GM11168 (cell line): ENCODE data around the gene KIFC1.
"Not testable (repeated sequence)": the region's sequence is repeated elsewhere in the genome, so short reads cannot be mapped to it uniquely, and the experiment has no call there.

Experiments used
- in situ Hi-C: fragments of 300-500 bp; cut with MboI; formaldehyde crosslinking; loops from one replicate; pipeline ENCODE4 v1.12.0; 2022; ENCODE audit warnings: low sequenced_read_pairs; ENCODE audit not compliant: unreplicated experiment

KIFC1 gene

DNA sequence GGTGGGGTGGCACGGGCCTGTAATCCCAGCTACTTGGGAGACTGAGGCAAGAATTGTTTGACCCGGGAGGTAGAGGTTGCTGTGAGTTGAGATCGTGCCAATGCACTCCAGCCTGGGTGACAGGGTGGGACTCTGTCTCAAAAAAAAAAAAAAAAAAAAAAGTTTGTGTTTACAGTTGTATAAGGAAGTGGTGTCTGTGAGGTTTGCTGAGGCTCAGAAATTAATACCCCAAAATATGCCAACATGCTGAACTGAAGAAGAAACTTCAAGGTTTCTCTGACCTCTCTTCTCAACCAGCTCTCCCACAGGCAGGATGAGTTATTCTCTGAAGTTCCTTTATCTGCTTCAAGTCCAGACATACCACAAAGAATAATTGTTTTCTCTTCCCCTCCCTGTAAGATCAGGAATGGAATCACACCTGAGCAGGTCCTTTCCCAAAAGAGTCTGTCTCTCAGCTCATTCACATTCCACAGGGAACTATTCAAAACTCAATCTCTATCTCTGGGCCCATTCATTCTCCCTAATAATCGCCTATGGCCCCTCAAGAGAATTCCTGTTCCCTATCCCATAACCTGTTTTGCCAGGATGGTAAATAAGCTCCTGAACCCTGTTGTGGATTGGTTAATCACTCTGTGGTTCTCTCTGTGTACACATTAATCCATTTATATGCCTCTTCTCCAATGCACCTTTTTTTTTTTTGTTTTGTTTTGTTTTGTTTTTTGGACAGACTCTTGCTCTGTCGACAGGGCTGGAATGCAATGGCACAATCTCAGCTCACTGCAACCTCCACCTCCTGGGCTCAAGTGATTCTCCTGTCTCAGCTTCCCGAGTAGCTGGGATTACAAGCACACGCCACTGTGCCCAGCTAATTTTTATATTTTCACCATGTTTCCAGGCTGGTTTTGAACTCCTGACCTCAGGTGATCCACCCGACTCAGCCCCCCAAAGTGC, 17.4 kb upstream of the KIFC1 start:
- in situ Hi-C loops = no loop called here

DNA sequence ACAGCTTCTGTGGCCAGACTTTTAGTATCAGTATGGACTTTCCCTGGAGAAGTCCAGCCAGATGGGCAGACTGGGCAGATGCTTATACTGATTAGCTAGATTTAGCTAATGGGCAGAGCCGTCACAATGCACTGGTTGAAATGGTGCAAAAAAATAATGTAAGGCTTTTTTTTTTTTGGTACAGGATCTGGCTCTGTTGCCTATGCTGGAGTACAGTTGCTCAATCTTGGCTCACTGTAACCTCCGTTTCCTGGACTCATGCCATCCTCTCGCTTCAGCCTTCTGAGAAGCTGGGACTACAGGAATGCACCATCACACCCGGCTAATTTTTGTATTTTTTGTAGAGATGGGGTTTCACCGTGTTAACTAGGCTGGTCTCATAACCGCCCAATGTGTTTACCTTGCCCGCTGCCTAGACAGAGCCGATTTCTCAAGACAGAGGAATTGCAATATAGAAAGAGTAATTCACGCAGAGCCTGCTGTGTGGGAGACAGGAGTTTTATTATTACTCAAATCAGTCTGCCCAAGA, 16.4 kb upstream of the KIFC1 start:
- in situ Hi-C loops = no loop called here

- in situ Hi-C loops = no loop called here
Observed at GRCh38 chr6:33377171-33377570, 14.5 kb upstream of the KIFC1 start.

- in situ Hi-C loops = not testable (repeated sequence)
Observed at GRCh38 chr6:33379184-33379583, 12.4 kb upstream of the KIFC1 start.

GRCh38 chr6:33380272-33380981, 11.2 kb upstream of the KIFC1 start:
- in situ Hi-C loops = loop anchor here (5.0 kb wide), 1 partner anchor 33 kb away; no protein-coding TSS in a partner anchor

GRCh38 chr6:33383427-33384185, 8.0 kb upstream of the KIFC1 start:
- in situ Hi-C loops = loop anchor here (5.0 kb wide), 1 partner anchor 36 kb away; no protein-coding TSS in a partner anchor

GRCh38 chr6:33384581-33385020, 7.0 kb upstream of the KIFC1 start:
- in situ Hi-C loops = loop anchor here (5.0 kb wide), 1 partner anchor 37 kb away; no protein-coding TSS in a partner anchor

DNA sequence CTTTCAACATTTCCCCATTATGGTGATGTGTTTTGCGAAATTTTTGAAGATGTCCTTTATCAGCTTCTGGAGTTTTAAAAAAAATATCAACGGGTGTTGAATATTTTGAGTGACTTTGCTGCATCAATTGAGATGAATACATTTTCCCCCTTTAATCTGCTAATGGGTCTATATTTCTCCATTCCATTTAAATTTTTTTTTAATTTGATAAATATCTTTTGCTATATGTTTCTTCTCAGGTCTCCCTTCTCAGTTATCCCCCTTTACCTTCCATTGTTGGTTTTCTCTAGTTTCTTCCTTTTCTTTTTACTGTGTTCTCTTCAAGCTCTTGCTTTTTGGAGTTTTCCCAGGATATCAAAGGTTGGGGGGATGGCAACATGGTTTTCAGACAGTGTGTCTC, 1.4 kb upstream of the KIFC1 start:
- in situ Hi-C loops = no loop called here

- in situ Hi-C loops = no loop called here
Observed at GRCh38 chr6:33390767-33391277, 801 bp upstream of the KIFC1 start.

GRCh38 chr6:33391922-33392594, 435 bp downstream of the KIFC1 start:
- in situ Hi-C loops = no loop called here

DNA sequence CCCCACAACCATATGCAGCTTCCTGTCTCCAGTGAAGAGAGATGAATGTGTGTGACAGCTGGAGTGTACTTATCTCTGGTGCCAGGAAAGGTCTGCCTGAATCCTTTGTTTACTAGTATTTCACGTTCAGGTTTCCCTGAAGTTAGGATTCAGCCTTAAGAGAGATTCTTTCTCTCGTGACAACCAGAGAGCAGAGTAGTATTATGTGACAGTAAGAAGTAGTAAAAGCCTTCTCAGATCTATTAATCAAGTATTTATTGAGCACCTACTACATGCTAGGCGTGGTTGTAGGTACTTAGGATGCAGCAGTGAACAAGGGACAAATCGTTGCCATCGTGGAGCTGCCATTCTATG, 949 bp downstream of the KIFC1 start:
- in situ Hi-C loops = no loop called here

DNA sequence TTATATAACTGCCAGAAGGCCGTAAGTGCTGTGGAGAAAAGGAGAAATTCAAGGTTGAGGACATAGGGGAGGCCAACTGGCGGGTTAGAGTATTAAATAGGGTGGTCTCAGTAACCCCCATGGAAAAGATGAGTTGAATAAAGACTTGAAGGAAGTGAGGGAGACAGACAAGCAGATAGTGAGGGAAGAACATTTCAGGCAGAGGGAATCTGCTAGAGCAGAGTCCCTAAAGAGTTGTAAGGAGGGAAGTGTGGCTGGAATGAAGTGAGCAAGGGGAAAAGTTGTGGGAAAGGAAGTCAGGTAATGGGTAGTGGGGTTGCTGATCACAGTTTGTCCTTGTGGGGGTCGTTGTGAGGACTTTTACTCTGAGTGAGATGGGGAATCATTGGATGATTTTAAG, 1.4 kb downstream of the KIFC1 start:
- in situ Hi-C loops = no loop called here

- in situ Hi-C loops = no loop called here
Observed at GRCh38 chr6:33397541-33397940, 5.9 kb downstream of the KIFC1 start.

GRCh38 chr6:33398601-33399000, 7.0 kb downstream of the KIFC1 start:
- in situ Hi-C loops = not testable (repeated sequence)

DNA sequence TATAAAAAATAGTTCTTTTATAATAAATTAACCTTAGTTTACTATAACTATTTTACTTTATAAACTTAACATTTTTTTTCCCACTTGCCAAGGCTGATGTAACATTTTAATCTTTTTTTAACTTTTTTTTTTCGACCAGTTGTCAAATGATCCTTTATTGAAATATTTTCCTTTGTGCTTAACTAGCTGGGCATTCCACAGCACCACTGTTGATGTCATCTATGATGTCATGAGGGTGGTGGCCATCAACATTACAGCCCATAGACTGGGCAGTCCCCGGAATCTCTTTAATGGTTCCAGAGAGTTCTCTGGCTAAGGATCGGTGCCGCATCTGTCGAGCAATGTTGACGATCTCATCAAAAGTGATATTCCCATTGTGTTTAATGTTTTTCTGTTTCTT, 8.3 kb downstream of the KIFC1 start:
- in situ Hi-C loops = not testable (repeated sequence)

- in situ Hi-C loops = no loop called here
Observed at GRCh38 chr6:33404884-33405283, 13.3 kb downstream of the KIFC1 start.

- in situ Hi-C loops = no loop called here
Observed at GRCh38 chr6:33405386-33405940, 13.8 kb downstream of the KIFC1 start.

DNA sequence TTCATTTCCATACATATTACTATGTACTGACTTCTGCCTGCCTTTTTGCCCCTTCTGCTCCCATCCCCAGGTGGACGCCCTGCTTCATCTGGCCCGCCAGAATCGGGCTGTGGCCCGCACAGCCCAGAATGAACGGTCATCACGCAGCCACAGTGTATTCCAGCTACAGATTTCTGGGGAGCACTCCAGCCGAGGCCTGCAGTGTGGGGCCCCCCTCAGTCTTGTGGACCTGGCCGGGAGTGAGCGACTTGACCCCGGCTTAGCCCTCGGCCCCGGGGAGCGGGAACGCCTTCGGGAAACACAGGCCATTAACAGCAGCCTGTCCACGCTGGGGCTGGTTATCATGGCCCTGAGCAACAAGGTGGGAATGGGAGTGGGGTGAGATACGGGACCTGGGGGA, 14.5 kb downstream of the KIFC1 start:
- in situ Hi-C loops = no loop called here

- in situ Hi-C loops = no loop called here
Observed at GRCh38 chr6:33407132-33407718, 15.6 kb downstream of the KIFC1 start.
